K562 (cell line): ENCODE data around the gene PHLDB2. TPM values are rescaled to one million over a fixed set of nuclear protein-coding genes. Genes with fewer than 3 reads are reported as not detected.

Experiments used
- ATAC-seq: fragments of 200-7000 bp; cut with Tn5 transposase; 3 replicates; pipeline ENCODE4 v1.9.1; 2020; ENCODE audit warnings: moderate library complexity
- BruUV-seq: library from RNA; stranded (reverse); fragments of 400-500 nt; replicated peaks from 2 replicates; lab custom pipeline; 2021; lab: Mats Ljungman, UMichigan
- CTCF ChIA-PET: fragments of 300-600 bp; formaldehyde crosslinking; extraction: SDS; loops from one replicate; lab custom pipeline; 2021; ENCODE audit warnings: low intra/inter-chr PET ratio; lab: Yijun Ruan, JAX
- POLR2A ChIA-PET: fragments of 300-600, 350-650 bp; sonication (Branson Sonifier 250); formaldehyde crosslinking; extraction: SDS; loops from one replicate; lab custom pipeline; 2021; ENCODE audit warnings: antibody characterized with exemption, inconsistent platforms; lab: Yijun Ruan, JAX
- DNase-seq, 4 experiments: peaks; one replicate each; pipeline versions ENCODE4 v3.0.0 to v3.0.0-alpha.2; 2011 to 2018; ENCODE audit warnings: low spot score in 3 of 4, mixed read lengths in 3 of 4; ENCODE audit errors: extremely low read depth in 1 of 4
- FAIRE-seq: peaks from 2 replicates; lab custom pipeline; 2011; peaks lifted over from hg19 to GRCh38; lab: Jason Lieb, UNC
- H2AFZ ChIP-seq: 2 replicates; pipeline ENCODE4 v1.6.0; 2011; ENCODE audit warnings: low read depth, low read length, control low read depth, inconsistent platforms
- H3K27ac ChIP-seq: fragments of 200-600 bp; 3 replicates; pipeline ENCODE4 v1.8.0; 2011; ENCODE audit warnings: low read depth, mild to moderate bottlenecking, control low read depth, inconsistent platforms, low read length, moderate library complexity, mixed read lengths; ENCODE audit errors: extremely low read depth
- H3K27me3 ChIP-seq, 2 experiments: fragments of 300-600 bp in 1 of 2; 2 replicates in 1 of 2; 3 replicates in 1 of 2; pipeline versions ENCODE4 v1.6.0 to v1.8.0; 2011; ENCODE audit warnings: inconsistent platforms in 2 of 2, low read length in 2 of 2, mild to moderate bottlenecking in 1 of 2, mixed read lengths in 1 of 2, moderate library complexity in 1 of 2; ENCODE audit not compliant: control insufficient read depth in 2 of 2, insufficient read depth in 2 of 2
- H3K36me3 ChIP-seq: fragments of 300-600 bp; 3 replicates; pipeline ENCODE4 v1.8.0; 2011; ENCODE audit warnings: mild to moderate bottlenecking, low read length, inconsistent platforms; ENCODE audit not compliant: control insufficient read depth, insufficient read depth
- H3K4me1 ChIP-seq, 2 experiments: fragments of 200-600 bp in 1 of 2; replicated peaks in 1 of 2; 2 replicates in 1 of 2; 3 replicates in 1 of 2; pipeline versions ENCODE4 v1.5.1 to v1.8.0; 2011; ENCODE audit warnings: inconsistent platforms in 2 of 2, low read length in 2 of 2, mild to moderate bottlenecking in 1 of 2, mixed read lengths in 1 of 2, moderate library complexity in 1 of 2; ENCODE audit not compliant: control insufficient read depth in 2 of 2, insufficient read depth in 2 of 2
- H3K4me2 ChIP-seq: 2 replicates; pipeline ENCODE4 v1.6.1; 2011; ENCODE audit warnings: low read length, control low read depth, inconsistent platforms, mixed read lengths; ENCODE audit not compliant: insufficient read depth
- H3K4me3 ChIP-seq: fragments of 200-600 bp; sonication (generic), shearing (Covaris generic); 2 replicates; pipeline ENCODE4 v1.5.1; 2016; ENCODE audit warnings: control low read depth, inconsistent platforms
- H3K79me2 ChIP-seq: fragments of 200-600 bp; 3 replicates; pipeline ENCODE4 v1.8.0; 2011; ENCODE audit warnings: low read length, inconsistent platforms; ENCODE audit not compliant: control insufficient read depth, insufficient read depth
- H3K9ac ChIP-seq, 2 experiments: 2 replicates each; pipeline versions ENCODE4 v1.6.0 to v1.6.1; 2011; ENCODE audit warnings: low read depth in 2 of 2, low read length in 2 of 2, control low read depth in 1 of 2, inconsistent platforms in 1 of 2, mild to moderate bottlenecking in 1 of 2, mixed read lengths in 1 of 2; ENCODE audit not compliant: insufficient read depth in 1 of 2
- H3K9me1 ChIP-seq: one replicate; pipeline ENCODE4 v1.6.0; 2011; ENCODE audit warnings: inconsistent platforms, mild to moderate bottlenecking, low read length, moderate library complexity; ENCODE audit not compliant: control insufficient read depth, insufficient read depth
- H3K9me3 ChIP-seq: replicated peaks from 2 replicates; pipeline ENCODE4 v1.5.1; 2011; ENCODE audit warnings: low read depth, low read length, inconsistent platforms; ENCODE audit not compliant: control insufficient read depth, insufficient read depth
- H4K20me1 ChIP-seq: replicated peaks from 2 replicates; pipeline ENCODE4 v1.6.1; 2011; ENCODE audit warnings: low read length, inconsistent platforms, mixed read lengths; ENCODE audit not compliant: control insufficient read depth, insufficient read depth
- FOXM1 ChIP-seq, 2 experiments: fragments of 450-650 bp in 1 of 2; sonication (generic) in 1 of 2; formaldehyde crosslinking in 1 of 2; IDR thresholded peaks; 2 replicates each; pipeline versions ENCODE4 v1.6.1 to v1.9.0; 2017 to 2022; ENCODE audit warnings: low read depth in 2 of 2, mild to moderate bottlenecking in 2 of 2, missing genetic modification reagents in 1 of 2, moderate library complexity in 1 of 2
- HLTF ChIP-seq: fragments of 450-650 bp; IDR thresholded peaks from 2 replicates; pipeline ENCODE4 v1.6.1; 2016
- HNRNPK ChIP-seq: fragments of 200-400 bp; formaldehyde crosslinking; IDR thresholded peaks from one replicate; pipeline ENCODE4 v1.6.1; 2018; ENCODE audit warnings: mild to moderate bottlenecking, low read depth, low read length; ENCODE audit not compliant: poor library complexity, severe bottlenecking
- HNRNPL ChIP-seq: fragments of 200-400 bp; formaldehyde crosslinking; IDR thresholded peaks from 2 replicates; pipeline ENCODE4 v1.6.1; 2017; ENCODE audit warnings: low read depth, mild to moderate bottlenecking, low read length
- ID3 ChIP-seq, 2 experiments: fragments of 250-450 bp in 1 of 2; fragments of 450-650 bp in 1 of 2; sonication (Bioruptor Pico) in 1 of 2; IDR thresholded peaks; 2 replicates each; pipeline versions ENCODE4 v1.6.1 to v1.8.0; 2016 to 2021; ENCODE audit warnings: mild to moderate bottlenecking in 2 of 2, moderate library complexity in 2 of 2, missing compliant biosample characterization in 1 of 2, missing genetic modification characterization in 1 of 2
- RBBP5 ChIP-seq: fragments of 200-600 bp; sonication (generic); IDR thresholded peaks from 2 replicates; pipeline ENCODE4 v1.6.1; 2012; ENCODE audit warnings: borderline replicate concordance, mild to moderate bottlenecking, low read length, control low read depth, inconsistent platforms; ENCODE audit not compliant: insufficient read depth, poor library complexity, severe bottlenecking
- SLC30A9 ChIP-seq: fragments of 250-450 bp; sonication (Bioruptor Pico); IDR thresholded peaks from 2 replicates; pipeline ENCODE4 v1.8.0; 2022; ENCODE audit warnings: mild to moderate bottlenecking, moderate library complexity
- SP1 ChIP-seq: sonication (generic); formaldehyde crosslinking; IDR thresholded peaks from 2 replicates; pipeline ENCODE4 v1.8.1; 2022; ENCODE audit warnings: mild to moderate bottlenecking, missing genetic modification reagents
- ZNF133 ChIP-seq: fragments of 250-450 bp; sonication (Bioruptor Pico); IDR thresholded peaks from 2 replicates; pipeline ENCODE4 v1.4.0; 2020; ENCODE audit warnings: mild to moderate bottlenecking
- ZNF253 ChIP-seq: fragments of 250-450 bp; sonication (Bioruptor Pico); conservative IDR thresholded peaks from 2 replicates; pipeline ENCODE4 v1.6.1; 2021; ENCODE audit warnings: mild to moderate bottlenecking
- WGBS: fragments of 100-300 bp; shearing (Covaris generic); methylation state at CpG from one replicate; pipeline ENCODE4 v1.1.6; 2016; ENCODE audit warnings: low coverage, mixed read lengths; ENCODE audit not compliant: insufficient coverage; ENCODE audit errors: missing lambda C conversion rate; 5-methylcytosine and 5-hydroxymethylcytosine counted together
- in situ Hi-C: fragments of 300-500 bp; cut with MboI; formaldehyde crosslinking; loops from 4 replicates; pipeline ENCODE4 v1.15.0; 2018; ENCODE audit warnings: inconsistent platforms, mixed read lengths
- intact Hi-C: fragments of 100-400 bp; cut with micrococcal nuclease; formaldehyde crosslinking; loops from 2 replicates; pipeline ENCODE4 v1.14.2; 2022
- polyA plus RNA-seq, 8 experiments: library from polyadenylated mRNA; depleted of rRNA in 4 of 8; stranded (reverse) in 5 of 8; unstranded in 3 of 8; fragments of >200 nt; fragmentation: Nextera tagmentation in 2 of 8; fragmentation: Illumina TruSeq in 1 of 8; extraction: Ambion mirVana in 2 of 8; extraction: Trizol in 1 of 8; gene quantifications; 2 replicates each; pipeline versions ENCODE4 v1.2.1 to v1.2.3, GENCODE V29; 2011 to 2014; ENCODE audit warnings: inconsistent platforms in 1 of 8, missing spikeins in 1 of 8
- total RNA-seq, 7 experiments: library from RNA; depleted of rRNA in 6 of 7; stranded (reverse); fragments of >200 nt in 6 of 7; fragmentation: Illumina TruSeq in 2 of 7; extraction: Trizol in 2 of 7; gene quantifications; 2 replicates each; pipeline versions ENCODE4 v1.2.1 to v1.2.3, GENCODE V29; 2011 to 2021; ENCODE audit warnings: low replicate concordance in 1 of 7
- TF ChIP-seq, protein P1 (sequence below): fragments of 150-350 bp; IDR thresholded peaks from 2 replicates; pipeline ENCODE4 v1.6.1; 2014; ENCODE audit warnings: low read depth, mild to moderate bottlenecking, low read length, borderline replicate concordance
- TF ChIP-seq, protein P2 (sequence below): fragments of 450-650 bp; formaldehyde crosslinking; IDR thresholded peaks from 2 replicates; pipeline ENCODE4 v1.4.0; 2020; ENCODE audit warnings: mild to moderate bottlenecking, moderate library complexity
- TF ChIP-seq, protein P3 (sequence below): fragments of 250-450 bp; sonication (Bioruptor Pico); IDR thresholded peaks from 2 replicates; pipeline ENCODE4 v1.4.0; 2020; ENCODE audit warnings: borderline replicate concordance

The PHLDB2 gene
- total and polyA plus RNA-seq, 9 of the 15 experiments (the other 6 are each of a cell fraction or from before 2014, with no cell fraction given): 0.04 TPM; not detected in 8

DNA sequence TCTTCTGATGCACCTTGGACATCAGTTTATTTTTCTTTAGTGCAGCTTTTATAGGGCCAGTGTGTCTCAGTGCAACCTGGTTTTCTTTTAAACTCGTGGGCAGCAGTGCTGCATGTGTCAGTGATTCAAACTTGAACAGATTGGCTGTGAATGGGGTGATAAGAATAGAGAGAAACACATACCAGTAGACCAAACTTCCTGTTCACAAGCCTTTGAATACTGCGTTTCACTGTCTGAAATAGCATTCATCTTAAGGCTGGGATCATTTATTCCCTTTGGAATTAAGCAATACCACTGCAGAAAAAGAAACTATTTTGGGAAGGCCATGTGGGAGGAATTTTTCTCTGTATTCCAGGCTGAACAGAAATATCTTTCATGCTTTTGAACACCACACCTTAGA, 51.7 kb downstream of the PHLDB2 start:
- ATAC-seq (no peak), FAIRE-seq (no peak), DNase-seq (no peak)
- Histone ChIP-seq H3K9me1 (no peaks in the 10 kb centered on the region), H2AFZ (no peak overlapping the region), H4K20me1 (no peaks in the 10 kb centered on the region), H3K9me3 (no peaks in the 10 kb centered on the region), H3K4me2 (no peak overlapping the region), H3K27ac (no peak overlapping the region), H3K9ac (no peak overlapping the region), H3K27me3 (no peaks in the 10 kb centered on the region), H3K4me1 (no peaks in the 10 kb centered on the region), H3K4me3 (no peak overlapping the region), H3K79me2 (no peaks in the 10 kb centered on the region), H3K36me3 (no peaks in the 10 kb centered on the region)
- TF ChIP-seq HLTF (no peak), RBBP5 (no peak), HNRNPL (no peak), ZNF133 (CRISPR knock-in tag) (no peak), HNRNPK (no peak), SP1 (no peak), SLC30A9 (CRISPR knock-in tag) (no peak), ID3 (CRISPR knock-in tag; IDR thresholded peaks at IDR 0.05) (no peak), ID3 (tag; IDR thresholded peaks at IDR 0.05) (no peak), FOXM1 (IDR thresholded peaks at IDR 0.05; ENCODE audit: low read depth) (no peak), FOXM1 (CRISPR knock-in tag; IDR thresholded peaks at IDR 0.05; ENCODE audit: low read depth) (no peak), ZNF253 (no peak)
- TF ChIP-seq, protein P1, sequence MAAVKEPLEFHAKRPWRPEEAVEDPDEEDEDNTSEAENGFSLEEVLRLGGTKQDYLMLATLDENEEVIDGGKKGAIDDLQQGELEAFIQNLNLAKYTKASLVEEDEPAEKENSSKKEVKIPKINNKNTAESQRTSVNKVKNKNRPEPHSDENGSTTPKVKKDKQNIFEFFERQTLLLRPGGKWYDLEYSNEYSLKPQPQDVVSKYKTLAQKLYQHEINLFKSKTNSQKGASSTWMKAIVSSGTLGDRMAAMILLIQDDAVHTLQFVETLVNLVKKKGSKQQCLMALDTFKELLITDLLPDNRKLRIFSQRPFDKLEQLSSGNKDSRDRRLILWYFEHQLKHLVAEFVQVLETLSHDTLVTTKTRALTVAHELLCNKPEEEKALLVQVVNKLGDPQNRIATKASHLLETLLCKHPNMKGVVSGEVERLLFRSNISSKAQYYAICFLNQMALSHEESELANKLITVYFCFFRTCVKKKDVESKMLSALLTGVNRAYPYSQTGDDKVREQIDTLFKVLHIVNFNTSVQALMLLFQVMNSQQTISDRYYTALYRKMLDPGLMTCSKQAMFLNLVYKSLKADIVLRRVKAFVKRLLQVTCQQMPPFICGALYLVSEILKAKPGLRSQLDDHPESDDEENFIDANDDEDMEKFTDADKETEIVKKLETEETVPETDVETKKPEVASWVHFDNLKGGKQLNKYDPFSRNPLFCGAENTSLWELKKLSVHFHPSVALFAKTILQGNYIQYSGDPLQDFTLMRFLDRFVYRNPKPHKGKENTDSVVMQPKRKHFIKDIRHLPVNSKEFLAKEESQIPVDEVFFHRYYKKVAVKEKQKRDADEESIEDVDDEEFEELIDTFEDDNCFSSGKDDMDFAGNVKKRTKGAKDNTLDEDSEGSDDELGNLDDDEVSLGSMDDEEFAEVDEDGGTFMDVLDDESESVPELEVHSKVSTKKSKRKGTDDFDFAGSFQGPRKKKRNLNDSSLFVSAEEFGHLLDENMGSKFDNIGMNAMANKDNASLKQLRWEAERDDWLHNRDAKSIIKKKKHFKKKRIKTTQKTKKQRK: no peak
- TF ChIP-seq, protein P2, sequence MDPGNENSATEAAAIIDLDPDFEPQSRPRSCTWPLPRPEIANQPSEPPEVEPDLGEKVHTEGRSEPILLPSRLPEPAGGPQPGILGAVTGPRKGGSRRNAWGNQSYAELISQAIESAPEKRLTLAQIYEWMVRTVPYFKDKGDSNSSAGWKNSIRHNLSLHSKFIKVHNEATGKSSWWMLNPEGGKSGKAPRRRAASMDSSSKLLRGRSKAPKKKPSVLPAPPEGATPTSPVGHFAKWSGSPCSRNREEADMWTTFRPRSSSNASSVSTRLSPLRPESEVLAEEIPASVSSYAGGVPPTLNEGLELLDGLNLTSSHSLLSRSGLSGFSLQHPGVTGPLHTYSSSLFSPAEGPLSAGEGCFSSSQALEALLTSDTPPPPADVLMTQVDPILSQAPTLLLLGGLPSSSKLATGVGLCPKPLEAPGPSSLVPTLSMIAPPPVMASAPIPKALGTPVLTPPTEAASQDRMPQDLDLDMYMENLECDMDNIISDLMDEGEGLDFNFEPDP (CRISPR knock-in tag): no peak
- TF ChIP-seq, protein P3, sequence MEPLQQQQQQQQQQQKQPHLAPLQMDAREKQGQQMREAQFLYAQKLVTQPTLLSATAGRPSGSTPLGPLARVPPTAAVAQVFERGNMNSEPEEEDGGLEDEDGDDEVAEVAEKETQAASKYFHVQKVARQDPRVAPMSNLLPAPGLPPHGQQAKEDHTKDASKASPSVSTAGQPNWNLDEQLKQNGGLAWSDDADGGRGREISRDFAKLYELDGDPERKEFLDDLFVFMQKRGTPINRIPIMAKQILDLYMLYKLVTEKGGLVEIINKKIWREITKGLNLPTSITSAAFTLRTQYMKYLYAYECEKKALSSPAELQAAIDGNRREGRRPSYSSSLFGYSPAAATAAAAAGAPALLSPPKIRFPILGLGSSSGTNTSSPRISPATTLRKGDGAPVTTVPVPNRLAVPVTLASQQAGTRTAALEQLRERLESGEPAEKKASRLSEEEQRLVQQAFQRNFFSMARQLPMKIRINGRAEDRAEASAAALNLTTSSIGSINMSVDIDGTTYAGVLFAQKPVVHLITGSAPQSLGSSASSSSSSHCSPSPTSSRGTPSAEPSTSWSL (CRISPR knock-in tag): no peak
- POLR2A ChIA-PET: no interaction called here
- CTCF ChIA-PET: no interaction called here
- in situ Hi-C loops: no loop called here
- intact Hi-C loops: no loop called here
- BruUV-seq: no TSS peak
- 0% methylated on average over 2 of the region's 2 CpGs for WGBS
